Common myeloid progenitor, CD34-positive (primary cell): ENCODE data around the gene CDH8.

Source experiments
- CTCF ChIA-PET: fragments of 350-600 bp; sonication (Branson Sonifier 250); formaldehyde crosslinking; loops from one replicate; lab custom pipeline; 2021; ENCODE audit warnings: antibody characterized with exemption; lab: Charles Lee
- POLR2A ChIA-PET: fragments of 350-600 bp; sonication (Branson Sonifier 250); formaldehyde crosslinking; loops from one replicate; lab custom pipeline; 2021; ENCODE audit warnings: antibody characterized with exemption; lab: Charles Lee
- DNase-seq, 3 donors: peaks; one replicate each; pipeline versions ENCODE4 v3.0.0 to v3.0.0-alpha.2; 2013
- H3K27ac ChIP-seq, 2 experiments: 1 replicate in 1 of 2; 2 replicates in 1 of 2; pipeline ENCODE4 v1.7.0; 2013; ENCODE audit warnings: inconsistent platforms in 2 of 2, low read length in 2 of 2, mild to moderate bottlenecking in 2 of 2, low read depth in 1 of 2, moderate library complexity in 1 of 2; ENCODE audit not compliant: severe bottlenecking in 2 of 2, insufficient read depth in 1 of 2, poor library complexity in 1 of 2
- H3K27me3 ChIP-seq, 5 experiments: replicated peaks in 2 of 5; 1 replicate in 3 of 5; 2 replicates in 2 of 5; pipeline versions ENCODE4 v1.6.1 to v1.7.0; 2013; ENCODE audit warnings: low read length in 4 of 5, mild to moderate bottlenecking in 2 of 5, moderate library complexity in 2 of 5, inconsistent platforms in 1 of 5; ENCODE audit not compliant: insufficient read depth in 5 of 5, control insufficient read depth in 4 of 5
- H3K36me3 ChIP-seq, 4 experiments: 1 replicate in 2 of 4; 2 replicates in 2 of 4; pipeline versions ENCODE4 v1.6.1 to v1.7.0; 2013; ENCODE audit warnings: low read length in 3 of 4, control low read depth in 1 of 4, mild to moderate bottlenecking in 1 of 4; ENCODE audit not compliant: control insufficient read depth in 4 of 4, insufficient read depth in 4 of 4
- H3K4me1 ChIP-seq, 4 experiments: 1 replicate in 3 of 4; 2 replicates in 1 of 4; pipeline versions ENCODE4 v1.6.1 to v1.7.1; 2013; ENCODE audit warnings: low read length in 3 of 4, mild to moderate bottlenecking in 3 of 4, control low read depth in 1 of 4, inconsistent platforms in 1 of 4, moderate library complexity in 1 of 4; ENCODE audit not compliant: control insufficient read depth in 4 of 4, insufficient read depth in 4 of 4; ENCODE audit errors: control extremely low read depth in 1 of 4
- H3K4me3 ChIP-seq, 7 experiments: 1 replicate in 4 of 7; 2 replicates in 3 of 7; pipeline versions ENCODE4 v1.5.1 to v1.7.0; 2013; ENCODE audit warnings: mild to moderate bottlenecking in 7 of 7, low read length in 6 of 7, moderate library complexity in 6 of 7, inconsistent platforms in 2 of 7, low read depth in 2 of 7, control low read depth in 1 of 7; ENCODE audit not compliant: insufficient read depth in 4 of 7, control insufficient read depth in 1 of 7; ENCODE audit errors: extremely low read depth in 1 of 7
- H3K9me3 ChIP-seq, 5 experiments: 1 replicate in 4 of 5; 2 replicates in 1 of 5; pipeline versions ENCODE4 v1.6.1 to v1.7.1; 2013; ENCODE audit warnings: low read length in 4 of 5, mild to moderate bottlenecking in 2 of 5, inconsistent platforms in 1 of 5, low read depth in 1 of 5, moderate library complexity in 1 of 5; ENCODE audit not compliant: control insufficient read depth in 4 of 5, insufficient read depth in 2 of 5; ENCODE audit errors: control extremely low read depth in 1 of 5
- WGBS: methylation state at CpG from one replicate; pipeline ENCODE4 v1.1.5; 2013; ENCODE audit not compliant: insufficient coverage; 5-methylcytosine and 5-hydroxymethylcytosine counted together

The CDH8 gene

GRCh38 chr16:62067182-62067581 lies 30.9 kb upstream of the CDH8 start:
- no peaks in the 10 kb centered on the region for H3K36me3 ChIP-seq
- WGBS, result no CpG with 5 or more reads among the region's 1 CpG
- no peak overlapping the region for H3K4me3 ChIP-seq
- no peaks in the 10 kb centered on the region for H3K4me1 ChIP-seq
- H3K9me3 ChIP-seq, result no peaks in the 10 kb centered on the region
- H3K27me3 ChIP-seq, result no peaks in the 10 kb centered on the region
- no peak for DNase-seq
- ChIA-PET POLR2A (no interaction called here), CTCF (no interaction called here)
- H3K27ac ChIP-seq, result no peak overlapping the region

DNA sequence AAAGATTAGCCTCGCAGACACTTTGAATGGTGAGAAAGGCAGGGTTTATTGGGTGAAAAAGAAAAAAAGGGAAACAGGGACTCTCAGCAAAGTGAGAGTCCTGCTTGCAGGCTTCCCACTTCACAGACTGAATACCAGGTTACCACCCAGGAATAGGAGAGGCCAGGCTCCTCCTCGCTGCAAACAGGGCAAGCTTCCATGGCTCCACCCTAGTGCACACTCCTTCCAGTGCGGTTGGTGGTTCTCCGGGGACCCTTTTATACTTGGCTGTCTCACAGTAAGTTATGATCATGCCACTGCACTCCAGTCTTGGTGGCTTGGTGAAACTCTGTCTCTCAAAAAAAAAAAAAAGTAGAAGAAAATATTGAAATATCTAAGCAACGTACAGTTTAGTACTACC lies 30.5 kb upstream of the CDH8 start:
- no peak overlapping the region for H3K4me3 ChIP-seq
- CTCF ChIA-PET, result no interaction called here
- no peak for DNase-seq
- H3K27me3 ChIP-seq, result no peaks in the 10 kb centered on the region
- POLR2A ChIA-PET, result no interaction called here
- no peaks in the 10 kb centered on the region for H3K4me1 ChIP-seq
- H3K36me3 ChIP-seq, result no peaks in the 10 kb centered on the region
- H3K9me3 ChIP-seq, result no peaks in the 10 kb centered on the region
- 85% methylated on average over 3 of the region's 5 CpGs for WGBS
- H3K27ac ChIP-seq, result no peak overlapping the region

- 93% methylated on average over 4 of the region's 5 CpGs for WGBS
- H3K4me1 ChIP-seq, result no peaks in the 10 kb centered on the region
- H3K4me3 ChIP-seq, result no peak overlapping the region
- H3K9me3 ChIP-seq, result no peaks in the 10 kb centered on the region
- H3K27ac ChIP-seq, result no peak overlapping the region
- H3K27me3 ChIP-seq, result no peaks in the 10 kb centered on the region
- H3K36me3 ChIP-seq, result no peaks in the 10 kb centered on the region
- no peak for DNase-seq
- ChIA-PET CTCF (no interaction called here), POLR2A (no interaction called here)
Measured at GRCh38 chr16:62064173-62064572, 27.9 kb upstream of the CDH8 start.

- ChIA-PET CTCF (no interaction called here), POLR2A (no interaction called here)
- H3K4me1 ChIP-seq, result no peaks in the 10 kb centered on the region
- no peak overlapping the region for H3K4me3 ChIP-seq
- H3K36me3 ChIP-seq, result no peaks in the 10 kb centered on the region
- no peak overlapping the region for H3K27ac ChIP-seq
- 100% methylated on average over 3 of the region's 3 CpGs for WGBS
- no peak for DNase-seq
- H3K9me3 ChIP-seq, result no peaks in the 10 kb centered on the region
- no peaks in the 10 kb centered on the region for H3K27me3 ChIP-seq
Measured at GRCh38 chr16:62060089-62060488, 23.9 kb upstream of the CDH8 start.

- Histone ChIP-seq H3K27me3 (no peaks in the 10 kb centered on the region), H3K4me3 (no peak overlapping the region), H3K9me3 (no peaks in the 10 kb centered on the region), H3K27ac (no peak overlapping the region), H3K4me1 (no peaks in the 10 kb centered on the region), H3K36me3 (no peaks in the 10 kb centered on the region)
- CTCF ChIA-PET, result no interaction called here
- POLR2A ChIA-PET, result no interaction called here
- DNase-seq, result no peak
Measured at GRCh38 chr16:62059527-62059926, 23.3 kb upstream of the CDH8 start.

DNA sequence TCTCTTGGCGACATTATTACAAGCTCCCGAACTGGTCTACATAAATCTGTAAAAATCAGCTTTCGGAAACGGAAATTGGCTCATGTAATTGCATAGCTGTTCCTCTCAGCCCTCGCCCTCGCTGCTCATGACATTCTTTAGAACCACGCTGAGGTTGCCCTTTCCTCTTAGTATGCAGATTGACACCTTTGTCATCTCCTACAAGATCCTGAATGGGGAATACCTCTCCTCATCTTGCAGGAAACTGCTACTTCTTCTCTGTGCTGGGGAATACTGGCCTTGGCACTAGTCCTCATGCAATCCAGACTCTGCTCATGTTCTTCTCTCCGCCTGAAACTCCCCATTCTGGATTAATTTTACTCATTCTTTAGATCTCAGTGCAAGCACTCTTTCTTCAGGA lies 22.2 kb upstream of the CDH8 start:
- ChIA-PET CTCF (no interaction called here), POLR2A (no interaction called here)
- H3K36me3 ChIP-seq, result no peaks in the 10 kb centered on the region
- H3K9me3 ChIP-seq, result no peaks in the 10 kb centered on the region
- 80% methylated on average over 8 of the region's 8 CpGs for WGBS
- H3K27me3 ChIP-seq, result no peaks in the 10 kb centered on the region
- DNase-seq, result no peak
- no peak overlapping the region for H3K27ac ChIP-seq
- H3K4me3 ChIP-seq, result no peak overlapping the region
- H3K4me1 ChIP-seq, result no peaks in the 10 kb centered on the region

- WGBS, result 80% methylated on average over 1 of the region's 4 CpGs
- H3K36me3 ChIP-seq, result no peaks in the 10 kb centered on the region
- H3K9me3 ChIP-seq, result no peaks in the 10 kb centered on the region
- no peaks in the 10 kb centered on the region for H3K27me3 ChIP-seq
- no peak for DNase-seq
- ChIA-PET CTCF (no interaction called here), POLR2A (no interaction called here)
- H3K4me1 ChIP-seq, result no peaks in the 10 kb centered on the region
- H3K27ac ChIP-seq, result no peak overlapping the region
- no peak overlapping the region for H3K4me3 ChIP-seq
Measured at GRCh38 chr16:62051942-62052341, 15.7 kb upstream of the CDH8 start.
